OCI-LY1 (cell line): ENCODE results near the gene VAPB.

Experiments used
- H2AFZ ChIP-seq: fragments of 200-600 bp; sonication (generic), shearing (Covaris generic); 2 replicates; pipeline ENCODE4 v1.6.0; 2014; ENCODE audit warnings: antibody characterized with exemption, mild to moderate bottlenecking, low read length
- H3F3A ChIP-seq: fragments of 200-600 bp; sonication (generic), shearing (Covaris generic); 2 replicates; pipeline ENCODE4 v1.6.0; 2014; ENCODE audit warnings: mild to moderate bottlenecking, antibody characterized with exemption, low read length, moderate library complexity; ENCODE audit not compliant: insufficient read depth
- H3K27ac ChIP-seq: fragments of 200-600 bp; sonication (generic); 2 replicates; pipeline ENCODE4 v1.5.1; 2014; ENCODE audit warnings: low read length, mixed run types, mild to moderate bottlenecking, low read depth; ENCODE audit not compliant: poor library complexity, severe bottlenecking
- H3K27me3 ChIP-seq: fragments of 200-600 bp; sonication (generic); 2 replicates; pipeline ENCODE4 v1.6.0; 2014; ENCODE audit warnings: antibody characterized with exemption, mild to moderate bottlenecking, low read length, moderate library complexity; ENCODE audit not compliant: insufficient read depth
- H3K36me3 ChIP-seq: fragments of 200-600 bp; sonication (generic); 2 replicates; pipeline ENCODE4 v1.6.1; 2014; ENCODE audit warnings: mild to moderate bottlenecking, antibody characterized with exemption, low read length, moderate library complexity, mixed read lengths; ENCODE audit not compliant: insufficient read depth
- H3K4me1 ChIP-seq: fragments of 200-600 bp; sonication (generic); 2 replicates; pipeline ENCODE4 v1.5.1; 2014; ENCODE audit warnings: mild to moderate bottlenecking, low read length, moderate library complexity; ENCODE audit not compliant: insufficient read depth, severe bottlenecking
- H3K4me2 ChIP-seq: fragments of 200-600 bp; sonication (generic), shearing (Covaris generic); 2 replicates; pipeline ENCODE4 v1.6.1; 2014; ENCODE audit warnings: low read length
- H3K4me3 ChIP-seq: fragments of 200-600 bp; sonication (generic); 2 replicates; pipeline ENCODE4 v1.5.1; 2014; ENCODE audit warnings: low read length, low read depth, mild to moderate bottlenecking, mixed read lengths; ENCODE audit not compliant: poor library complexity, severe bottlenecking
- H3K79me2 ChIP-seq: fragments of 200-600 bp; shearing (Covaris generic); 2 replicates; pipeline ENCODE4 v1.6.1; 2016; ENCODE audit warnings: mixed run types, low read length, mixed read lengths; ENCODE audit not compliant: insufficient read depth
- H3K9ac ChIP-seq: fragments of 200-600 bp; sonication (generic), shearing (Covaris generic); 2 replicates; pipeline ENCODE4 v1.6.1; 2014; ENCODE audit warnings: mild to moderate bottlenecking, low read length, mixed read lengths
- H3K9me2 ChIP-seq: fragments of 200-600 bp; sonication (generic), shearing (Covaris generic); 2 replicates; pipeline ENCODE4 v1.6.1; 2014; ENCODE audit warnings: low read depth, mild to moderate bottlenecking, low read length, mixed read lengths
- H3K9me3 ChIP-seq: fragments of 200-600 bp; shearing (Covaris generic); 2 replicates; pipeline ENCODE4 v1.6.1; 2014; ENCODE audit warnings: low read length, mixed read lengths
- H4K20me1 ChIP-seq: fragments of 200-600 bp; sonication (generic), shearing (Covaris generic); 2 replicates; pipeline ENCODE4 v1.6.0; 2016; ENCODE audit warnings: mild to moderate bottlenecking, low read length; ENCODE audit not compliant: insufficient read depth
- EZH2 ChIP-seq: fragments of 200-600 bp; sonication (generic), shearing (Covaris generic); IDR thresholded peaks from 2 replicates; pipeline ENCODE4 v1.8.0; 2017; ENCODE audit warnings: borderline replicate concordance, mixed run types, mild to moderate bottlenecking, antibody characterized with exemption, low read length, moderate library complexity, mixed read lengths
- TF ChIP-seq, protein P1 (sequence below): fragments of 200-600 bp; sonication (generic), shearing (Covaris generic); IDR thresholded peaks from 2 replicates; pipeline ENCODE4 v1.5.1; 2017; ENCODE audit warnings: mild to moderate bottlenecking, antibody characterized with exemption, low read length, moderate library complexity, mixed read lengths

VAPB gene

DNA sequence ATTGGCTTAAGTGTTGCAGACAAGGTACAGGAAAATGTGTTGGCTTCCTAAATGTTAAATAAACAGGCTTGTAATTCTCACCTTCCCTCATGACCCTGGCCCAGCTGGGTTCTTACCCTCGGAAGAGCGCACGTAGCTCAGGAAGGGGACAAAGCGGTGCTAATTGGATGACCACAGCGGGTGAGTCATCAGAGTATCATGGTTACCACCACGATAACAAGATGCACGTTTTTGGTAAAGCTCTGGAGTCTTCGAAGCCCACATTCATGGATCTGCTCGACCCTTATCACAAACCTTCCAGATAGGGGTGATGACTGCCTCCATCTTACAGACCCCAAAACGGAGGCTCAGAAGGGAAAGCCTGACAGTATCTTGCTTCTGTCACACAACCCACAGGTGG is 93.4 kb downstream of the VAPB start:
- Histone ChIP-seq H3K9me3 (peaks cover 11% of the 10 kb centered on the region), H3F3A (no peaks in the 10 kb centered on the region), H3K9me2 (no peaks in the 10 kb centered on the region), H4K20me1 (no peaks in the 10 kb centered on the region), H3K79me2 (no peaks in the 10 kb centered on the region), H3K4me2 (no peak overlapping the region), H3K4me3 (no peak overlapping the region), H3K4me1 (no peaks in the 10 kb centered on the region), H3K27me3 (peaks cover 6% of the 10 kb centered on the region; the same call in 1 of the 2 replicates), H3K36me3 (no peaks in the 10 kb centered on the region; the same call in 1 of the 2 replicates), H3K9ac (no peak overlapping the region), H3K27ac (no peak overlapping the region), H2AFZ (no peak overlapping the region)
- TF ChIP-seq, protein P1, sequence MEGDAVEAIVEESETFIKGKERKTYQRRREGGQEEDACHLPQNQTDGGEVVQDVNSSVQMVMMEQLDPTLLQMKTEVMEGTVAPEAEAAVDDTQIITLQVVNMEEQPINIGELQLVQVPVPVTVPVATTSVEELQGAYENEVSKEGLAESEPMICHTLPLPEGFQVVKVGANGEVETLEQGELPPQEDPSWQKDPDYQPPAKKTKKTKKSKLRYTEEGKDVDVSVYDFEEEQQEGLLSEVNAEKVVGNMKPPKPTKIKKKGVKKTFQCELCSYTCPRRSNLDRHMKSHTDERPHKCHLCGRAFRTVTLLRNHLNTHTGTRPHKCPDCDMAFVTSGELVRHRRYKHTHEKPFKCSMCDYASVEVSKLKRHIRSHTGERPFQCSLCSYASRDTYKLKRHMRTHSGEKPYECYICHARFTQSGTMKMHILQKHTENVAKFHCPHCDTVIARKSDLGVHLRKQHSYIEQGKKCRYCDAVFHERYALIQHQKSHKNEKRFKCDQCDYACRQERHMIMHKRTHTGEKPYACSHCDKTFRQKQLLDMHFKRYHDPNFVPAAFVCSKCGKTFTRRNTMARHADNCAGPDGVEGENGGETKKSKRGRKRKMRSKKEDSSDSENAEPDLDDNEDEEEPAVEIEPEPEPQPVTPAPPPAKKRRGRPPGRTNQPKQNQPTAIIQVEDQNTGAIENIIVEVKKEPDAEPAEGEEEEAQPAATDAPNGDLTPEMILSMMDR: no peak
- no peak for TF ChIP-seq EZH2

DNA sequence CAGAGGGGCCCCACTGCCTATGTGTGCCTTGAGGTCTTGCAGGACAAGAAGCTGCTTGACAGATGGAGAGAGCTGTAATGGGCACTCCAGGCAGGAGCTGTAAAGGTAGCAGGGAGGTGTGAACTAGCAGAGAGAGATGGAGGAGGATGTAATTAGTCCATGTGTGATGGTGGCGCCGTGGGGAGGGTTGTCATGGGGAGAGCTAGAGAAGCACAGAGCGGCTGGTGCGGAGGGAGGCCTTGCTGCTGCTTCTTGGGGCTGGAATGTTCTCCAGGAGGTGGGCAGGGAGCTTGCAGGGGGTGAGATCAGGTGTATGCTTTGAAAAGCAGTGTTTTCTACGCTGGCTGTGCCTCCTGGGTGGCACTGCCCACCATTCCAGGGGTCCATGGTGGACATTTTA is 94.0 kb downstream of the VAPB start:
- Histone ChIP-seq H3K27ac (no peak overlapping the region), H3K4me3 (no peak overlapping the region), H3F3A (no peaks in the 10 kb centered on the region), H3K9me2 (no peaks in the 10 kb centered on the region), H2AFZ (no peak overlapping the region), H4K20me1 (no peaks in the 10 kb centered on the region), H3K9ac (no peak overlapping the region), H3K9me3 (peaks cover 13% of the 10 kb centered on the region), H3K36me3 (no peaks in the 10 kb centered on the region; the same call in 1 of the 2 replicates), H3K79me2 (no peaks in the 10 kb centered on the region), H3K4me1 (no peaks in the 10 kb centered on the region), H3K27me3 (peaks cover 6% of the 10 kb centered on the region; the same call in 1 of the 2 replicates), H3K4me2 (no peak overlapping the region)
- TF ChIP-seq EZH2: no peak
- TF ChIP-seq, protein P1: no peak

DNA sequence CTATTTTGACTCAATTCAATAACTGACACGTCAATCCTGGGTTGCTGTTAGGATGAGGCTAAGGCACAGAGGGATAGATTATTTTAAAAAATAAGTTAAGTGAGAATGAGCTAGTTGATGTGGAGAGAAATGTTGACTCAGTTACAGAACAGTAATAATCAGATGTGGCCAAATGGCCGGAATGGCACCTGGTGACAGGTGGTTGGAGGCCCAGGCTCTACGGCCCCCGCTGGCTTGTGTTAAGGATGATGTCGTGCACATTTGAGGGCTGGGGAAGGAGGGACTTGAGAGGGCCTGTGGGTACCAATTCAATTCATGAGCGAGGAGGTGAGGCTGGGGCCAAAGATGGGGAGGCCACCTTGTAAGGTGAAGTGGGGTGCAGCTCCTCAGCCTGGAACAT is 94.4 kb downstream of the VAPB start:
- no peak overlapping the region for H3K4me2 ChIP-seq
- no peaks in the 10 kb centered on the region for H4K20me1 ChIP-seq
- no peaks in the 10 kb centered on the region for H3K79me2 ChIP-seq
- peaks cover 4% of the 10 kb centered on the region; the same call in 1 of the 2 replicates for H3K27me3 ChIP-seq
- no peak overlapping the region for H3K27ac ChIP-seq
- TF ChIP-seq, protein P1: no peak
- TF ChIP-seq EZH2: no peak
- no peak overlapping the region for H3K9ac ChIP-seq
- no peaks in the 10 kb centered on the region for H3F3A ChIP-seq
- H3K36me3 ChIP-seq: no peaks in the 10 kb centered on the region; the same call in 1 of the 2 replicates
- no peak overlapping the region for H2AFZ ChIP-seq
- H3K4me1 ChIP-seq: no peaks in the 10 kb centered on the region
- no peak overlapping the region for H3K4me3 ChIP-seq
- no peaks in the 10 kb centered on the region for H3K9me2 ChIP-seq
- H3K9me3 ChIP-seq: peaks cover 14% of the 10 kb centered on the region
